ENCODE measurements around the gene BST2.

Gene BST2, protein sequence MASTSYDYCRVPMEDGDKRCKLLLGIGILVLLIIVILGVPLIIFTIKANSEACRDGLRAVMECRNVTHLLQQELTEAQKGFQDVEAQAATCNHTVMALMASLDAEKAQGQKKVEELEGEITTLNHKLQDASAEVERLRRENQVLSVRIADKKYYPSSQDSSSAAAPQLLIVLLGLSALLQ

DNA sequence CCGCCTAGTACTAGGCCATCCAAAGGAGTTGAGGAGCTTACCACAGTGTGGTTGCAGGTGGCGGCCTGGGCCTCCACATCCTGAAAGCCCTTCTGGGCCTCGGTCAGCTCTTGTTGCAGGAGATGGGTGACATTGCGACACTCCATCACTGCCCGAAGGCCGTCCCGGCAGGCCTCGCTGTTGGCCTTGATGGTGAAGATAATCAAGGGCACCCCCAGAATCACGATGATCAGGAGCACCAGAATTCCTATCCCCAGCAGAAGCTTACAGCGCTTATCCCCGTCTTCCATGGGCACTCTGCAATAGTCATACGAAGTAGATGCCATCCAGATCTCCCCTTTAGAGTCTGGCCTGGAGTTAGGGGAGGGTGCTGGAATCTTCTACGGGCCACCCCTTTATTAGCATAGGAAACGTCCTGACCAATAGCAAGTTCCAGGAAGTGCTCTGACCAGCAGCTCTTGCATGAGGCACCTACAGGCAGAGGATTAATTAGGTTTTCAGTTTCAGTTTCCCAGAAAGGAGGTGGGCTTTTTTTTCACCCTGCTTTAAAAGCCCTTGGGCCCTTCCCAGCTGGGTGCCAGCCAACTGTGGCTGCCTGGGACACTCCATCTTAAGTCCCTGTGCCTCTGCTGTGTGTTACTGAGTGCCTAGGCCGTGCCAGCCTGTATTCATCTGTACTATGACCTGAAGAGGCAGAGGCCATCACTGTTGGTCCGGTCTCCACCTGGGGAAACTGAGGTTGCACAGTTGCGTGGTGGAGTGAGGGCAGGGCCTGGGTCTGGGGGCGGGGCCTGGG, at the start of gene BST2:
Gene BST2 (minus strand): TSS at position 381 of the 796 bp plus-strand sequence. CDS start 55 bp downstream, at position 326.
- DNase-seq (ENCODE audit: low read depth in 2 of 2), result no peak

DNA sequence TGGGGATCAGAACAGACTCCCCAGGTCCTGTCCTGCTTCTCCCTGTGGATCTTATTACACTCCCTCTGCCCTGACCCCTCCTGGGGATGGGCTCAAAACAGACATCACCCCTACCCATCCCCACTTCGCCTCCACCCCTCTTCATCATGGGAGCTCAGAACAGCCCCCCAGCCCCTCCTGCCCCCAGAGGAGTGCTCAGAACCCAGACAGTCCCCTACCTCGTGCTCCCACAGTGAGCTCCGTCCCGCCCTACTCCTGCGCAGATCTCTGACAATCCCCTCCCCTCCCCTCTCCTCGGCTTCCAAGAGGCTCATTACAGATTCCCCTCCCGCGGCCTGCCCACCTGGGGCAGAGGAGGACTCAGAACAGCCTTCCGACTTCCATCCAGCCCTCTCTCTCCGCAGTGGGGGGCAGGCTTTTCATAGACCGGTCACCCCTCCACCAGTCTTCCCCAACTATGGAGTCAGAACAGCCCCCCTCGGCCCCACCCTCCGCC, 49.2 kb upstream of the BST2 start:
- no peak for DNase-seq (ENCODE audit: low read depth in 2 of 2)

DNA sequence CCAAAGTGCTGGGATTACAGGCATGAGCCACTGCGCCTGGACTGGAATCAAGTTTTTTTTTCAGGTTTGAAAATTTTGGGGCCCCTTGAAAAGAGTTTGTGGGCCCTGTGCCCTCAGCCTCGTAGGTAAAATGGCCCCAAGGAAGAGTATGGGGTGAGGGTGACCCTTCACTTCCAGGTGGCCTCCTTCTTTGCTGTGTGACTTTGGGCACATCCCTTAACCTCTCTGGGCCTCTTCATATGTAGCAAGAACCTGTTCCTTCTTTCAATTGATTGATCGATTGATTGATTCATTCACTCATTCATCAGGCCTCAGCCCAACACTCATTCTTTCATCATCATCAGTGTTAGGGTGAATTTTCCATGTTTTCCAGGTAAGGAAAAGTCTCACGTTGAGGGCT, 46.4 kb upstream of the BST2 start:
- DNase-seq (ENCODE audit: low read depth in 2 of 2), result no peak

DNA sequence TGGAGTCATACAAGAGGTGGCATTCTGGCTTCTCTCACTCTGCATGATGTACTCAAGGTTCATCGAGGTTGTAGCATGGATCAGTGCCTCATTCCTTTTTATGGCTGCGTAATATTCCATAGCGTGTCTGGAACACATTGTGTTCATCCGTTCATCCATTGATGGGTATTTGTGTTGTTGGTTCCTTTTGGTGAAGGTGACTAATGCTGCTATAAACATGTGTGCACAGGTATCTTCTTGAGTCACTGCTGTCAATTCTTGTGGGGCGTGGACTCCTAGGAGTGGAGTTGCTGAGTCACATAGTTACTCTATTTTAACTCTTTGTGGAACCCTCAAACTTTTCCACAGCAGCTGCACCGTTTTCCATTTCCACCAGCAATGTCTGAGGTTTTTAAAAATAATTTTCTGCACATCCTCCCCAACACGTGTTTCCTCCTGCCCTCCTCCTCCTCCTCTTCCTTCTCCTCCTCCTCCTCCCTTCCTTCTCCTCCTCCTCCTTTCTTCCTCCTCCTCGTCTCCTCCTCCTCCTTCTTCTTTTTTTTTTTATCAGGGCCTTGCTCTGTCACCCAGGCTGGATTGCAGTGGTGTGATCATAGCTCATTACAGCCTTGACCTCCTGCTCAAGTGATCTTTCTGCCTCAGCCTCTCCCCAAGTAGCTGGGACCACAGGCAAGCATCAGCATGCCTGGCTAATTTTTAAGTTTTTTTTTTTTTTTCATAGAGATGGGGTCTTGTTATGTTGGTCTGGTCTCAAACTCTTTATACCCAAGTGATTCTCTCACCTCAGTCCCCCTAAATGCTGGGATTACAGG, 45.0 kb upstream of the BST2 start:
- DNase-seq (ENCODE audit: low read depth in 2 of 2), result no peak

DNA sequence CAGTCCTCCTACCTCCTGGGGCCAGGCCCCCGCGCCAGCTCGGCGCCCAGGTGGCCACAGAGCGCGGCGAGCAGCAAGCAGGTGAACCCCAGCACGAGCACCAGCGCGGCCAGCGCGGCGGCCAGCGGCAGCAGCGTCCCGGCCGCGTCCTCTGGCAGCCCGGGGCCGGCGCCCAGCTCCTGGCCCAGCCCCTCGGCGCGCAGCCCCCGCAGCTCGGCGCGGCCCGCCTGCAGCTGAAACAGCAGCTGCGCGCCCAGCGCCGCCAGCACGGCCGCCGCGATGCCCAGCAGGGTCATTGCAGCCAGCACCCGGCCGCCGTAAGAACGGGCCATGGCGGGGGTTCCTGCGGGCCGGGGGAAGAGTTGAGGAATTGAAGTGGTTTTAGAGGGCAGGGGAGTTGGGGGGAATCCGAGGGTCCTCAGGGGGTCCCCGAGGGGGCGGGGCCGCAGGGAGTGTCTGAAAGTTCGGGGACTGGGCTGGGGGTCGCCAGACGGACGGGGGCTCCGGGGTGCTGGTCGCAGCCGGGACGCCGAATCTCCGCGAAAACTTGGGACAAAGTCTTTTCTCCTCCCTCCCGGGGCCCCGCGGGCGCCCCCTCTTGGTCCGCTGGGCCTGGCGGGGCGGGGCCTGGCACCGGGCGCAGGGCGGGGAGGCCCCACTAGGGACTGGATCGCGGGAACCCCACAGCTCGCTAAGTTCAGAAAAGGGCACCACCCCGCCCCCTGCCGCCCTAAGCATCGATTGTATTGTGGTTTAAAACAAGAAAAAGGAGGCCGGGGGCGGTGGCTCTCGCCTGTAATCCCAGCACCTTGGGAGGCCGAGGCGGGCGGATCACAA, 42.9 kb upstream of the BST2 start, which contains the start of gene TMEM221:
Gene TMEM221 (minus strand): TSS at position 538 of the 837 bp plus-strand sequence. CDS start 206 bp downstream, at position 332.
- DNase-seq (ENCODE audit: low read depth in 2 of 2), result peak in 1 of 2 donors; percentile 35

DNA sequence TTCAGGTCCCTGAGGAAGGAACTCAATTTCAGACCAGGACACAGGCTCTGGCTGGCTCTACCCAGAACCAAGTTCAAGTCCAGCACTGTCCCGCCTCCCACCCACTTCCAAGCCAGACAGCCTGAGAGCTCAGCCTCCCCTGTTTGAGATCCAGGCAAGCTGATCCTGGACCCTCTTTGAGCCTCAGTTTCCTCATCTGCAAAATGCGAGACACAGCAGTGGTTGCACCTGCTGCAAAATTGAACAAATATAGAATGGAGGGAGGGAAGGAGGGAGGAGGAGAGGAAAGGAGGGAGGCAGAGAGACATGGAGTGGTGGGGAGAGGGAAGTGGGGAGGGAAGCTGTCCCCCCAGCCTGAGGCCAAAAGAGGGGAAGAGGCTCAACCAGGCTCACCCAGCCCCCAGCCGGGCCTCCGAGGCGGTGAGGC, 42.3 kb upstream of the BST2 start:
- DNase-seq (ENCODE audit: low read depth in 2 of 2), result no peak

DNA sequence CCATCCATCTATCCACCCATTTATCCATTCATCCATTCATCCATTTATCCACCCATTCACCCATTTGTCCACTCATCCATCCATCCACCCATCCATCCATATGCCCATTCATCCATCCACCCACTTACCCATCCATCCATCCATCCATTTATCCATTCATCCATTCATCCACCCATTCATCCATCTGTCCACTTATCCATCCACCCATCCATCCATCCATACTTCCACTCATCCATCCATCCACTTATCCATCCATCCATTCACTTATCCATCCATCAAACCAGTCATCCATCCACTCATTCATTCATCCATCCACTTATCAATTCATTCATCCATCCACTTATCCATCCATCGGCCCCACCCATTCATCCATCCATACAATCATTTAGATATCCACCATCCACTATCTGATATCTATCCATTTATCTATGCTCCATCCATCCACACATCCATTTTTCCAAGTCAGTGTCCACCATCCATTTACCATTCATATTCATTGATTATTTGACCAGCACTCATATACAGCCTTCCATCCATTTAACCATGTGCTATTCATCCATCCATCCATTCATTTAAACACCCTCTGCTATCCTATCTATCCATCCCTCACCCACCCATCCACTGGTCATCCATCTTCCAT, 40.2 kb upstream of the BST2 start:
- DNase-seq (ENCODE audit: low read depth in 2 of 2), result no peak

DNA sequence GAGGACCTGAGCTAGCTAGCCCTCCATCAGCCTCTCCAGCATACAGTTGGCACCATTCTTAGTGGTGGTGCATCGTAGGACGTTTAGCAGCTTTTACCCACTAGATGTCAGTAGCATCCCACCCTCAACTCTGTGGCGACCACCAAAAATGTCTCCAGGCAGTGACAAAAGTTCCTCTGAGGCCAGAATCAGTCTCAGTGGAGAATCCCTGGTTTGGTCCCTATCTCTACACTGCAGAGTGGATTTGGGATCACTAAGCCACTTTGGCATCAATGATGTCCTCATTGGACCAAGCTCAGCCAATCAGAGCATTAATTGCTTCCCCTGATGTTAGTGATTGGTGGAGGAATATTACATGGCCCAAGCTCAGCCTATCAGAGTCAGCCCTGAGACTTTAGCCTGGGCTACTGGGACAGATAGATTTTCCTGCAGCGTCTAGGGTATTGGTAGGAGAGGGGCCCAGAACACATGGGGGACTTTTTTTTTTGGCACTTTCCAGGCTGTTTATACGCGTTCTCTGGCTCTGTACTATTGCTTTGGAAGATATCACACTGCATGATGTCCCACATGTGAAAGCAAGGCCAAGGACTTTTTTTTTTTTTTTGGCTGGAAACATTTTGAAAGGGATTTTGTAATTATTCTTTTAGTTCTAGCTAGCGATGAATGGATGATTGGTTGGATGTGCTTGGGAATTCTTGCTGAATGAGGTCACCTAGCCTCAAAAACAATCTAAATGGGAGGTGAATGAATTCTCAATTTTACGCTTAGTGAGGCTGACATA, 36.0 kb upstream of the BST2 start:
- DNase-seq (ENCODE audit: low read depth in 2 of 2), result no peak

DNA sequence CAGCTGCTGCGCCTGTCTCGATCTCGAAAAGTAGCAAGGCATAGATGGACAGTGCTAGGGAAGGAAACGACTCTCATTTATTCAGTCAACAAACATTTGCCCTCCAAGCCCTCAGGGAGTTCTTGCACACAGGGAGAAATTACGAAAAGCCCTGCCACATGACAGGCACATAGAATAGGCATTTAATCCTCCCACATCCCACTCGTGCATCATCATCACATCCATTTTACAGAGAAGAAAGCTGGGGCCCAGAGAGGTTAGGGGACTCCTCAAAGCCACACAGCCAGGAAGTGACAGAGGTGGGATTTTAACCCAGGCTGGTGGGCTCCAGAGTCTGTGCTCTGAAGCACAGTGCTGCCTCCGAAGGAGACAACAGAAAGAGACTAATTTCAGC, 31.4 kb upstream of the BST2 start:
- DNase-seq (ENCODE audit: low read depth in 2 of 2), result no peak

DNA sequence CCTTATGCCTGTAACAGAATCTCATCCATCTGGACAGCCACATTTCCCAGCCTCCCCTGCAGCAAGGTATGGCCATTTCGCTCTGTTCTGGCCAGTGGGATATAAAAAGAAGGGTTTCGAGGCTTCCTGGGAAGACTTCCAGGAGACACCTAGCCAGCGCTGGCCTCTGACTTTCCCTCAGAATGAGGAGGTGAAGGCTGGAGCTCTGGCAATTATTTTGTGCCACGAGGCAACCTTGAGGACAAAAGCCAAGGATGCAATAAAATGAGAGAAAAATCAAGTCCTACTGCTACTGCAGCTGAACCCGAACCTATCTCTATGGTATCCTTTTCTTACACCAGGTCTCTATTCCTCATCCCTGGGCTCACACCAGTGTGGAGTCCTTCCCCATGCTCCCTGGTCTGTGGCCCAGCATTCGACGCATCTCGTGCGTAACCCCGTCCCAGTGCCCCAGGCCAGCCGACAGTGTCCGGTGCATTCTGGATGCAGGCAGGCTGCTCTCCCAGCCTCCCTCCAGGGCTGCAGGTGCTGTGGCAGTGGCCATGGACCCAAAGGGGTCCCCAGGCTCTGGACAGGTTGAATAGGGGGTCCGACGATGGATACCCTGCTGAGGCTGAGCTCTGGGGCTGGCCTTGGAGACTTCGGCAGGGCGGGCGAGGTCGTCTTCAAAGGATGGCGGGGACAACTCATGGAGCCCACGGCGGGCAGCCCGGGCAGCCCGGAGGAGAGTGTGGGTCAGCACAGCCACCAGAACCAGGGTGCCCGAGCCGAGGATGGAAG, 30.9 kb upstream of the BST2 start:
- no peak for DNase-seq (ENCODE audit: low read depth in 2 of 2)

DNA sequence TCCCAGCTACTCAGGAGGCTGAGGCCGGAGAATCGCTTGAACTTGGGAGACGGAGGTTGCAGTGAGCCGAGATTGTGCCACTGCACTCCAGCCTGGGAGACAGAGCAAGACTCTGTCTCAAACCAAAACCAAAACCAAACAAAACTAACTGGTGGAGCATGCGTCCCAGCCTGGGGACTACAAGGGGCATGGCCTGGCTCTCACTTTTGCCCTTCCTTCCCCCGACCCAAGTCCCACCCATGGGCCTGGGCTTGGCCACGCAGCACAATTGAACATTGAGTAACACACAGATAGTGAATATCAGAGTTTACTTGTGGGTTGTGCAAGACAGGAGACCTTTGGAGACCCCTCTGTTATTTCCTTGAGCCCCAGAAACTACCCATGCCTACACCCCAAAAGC, 29.8 kb upstream of the BST2 start:
- no peak for DNase-seq (ENCODE audit: low read depth in 2 of 2)

DNA sequence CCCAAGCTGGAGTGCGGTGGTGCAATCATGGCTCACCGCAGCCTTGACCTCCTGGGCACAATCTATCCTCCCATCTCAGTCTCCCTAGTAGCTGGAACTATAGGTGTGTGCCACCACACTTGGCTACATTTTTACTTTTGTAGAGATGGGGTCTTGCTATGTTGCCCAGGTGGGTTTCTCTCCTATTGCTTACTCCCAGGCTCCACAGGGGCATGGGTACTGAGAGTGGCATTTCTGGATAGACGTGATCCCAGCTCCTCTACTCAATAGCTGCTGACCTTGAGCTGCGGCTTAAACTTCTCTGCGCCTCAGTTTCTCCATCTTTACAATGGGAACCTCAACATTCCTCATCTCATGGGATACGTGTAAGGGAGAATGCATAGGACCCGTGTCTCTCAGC, 26.0 kb upstream of the BST2 start:
- no peak for DNase-seq (ENCODE audit: low read depth in 2 of 2)

DNA sequence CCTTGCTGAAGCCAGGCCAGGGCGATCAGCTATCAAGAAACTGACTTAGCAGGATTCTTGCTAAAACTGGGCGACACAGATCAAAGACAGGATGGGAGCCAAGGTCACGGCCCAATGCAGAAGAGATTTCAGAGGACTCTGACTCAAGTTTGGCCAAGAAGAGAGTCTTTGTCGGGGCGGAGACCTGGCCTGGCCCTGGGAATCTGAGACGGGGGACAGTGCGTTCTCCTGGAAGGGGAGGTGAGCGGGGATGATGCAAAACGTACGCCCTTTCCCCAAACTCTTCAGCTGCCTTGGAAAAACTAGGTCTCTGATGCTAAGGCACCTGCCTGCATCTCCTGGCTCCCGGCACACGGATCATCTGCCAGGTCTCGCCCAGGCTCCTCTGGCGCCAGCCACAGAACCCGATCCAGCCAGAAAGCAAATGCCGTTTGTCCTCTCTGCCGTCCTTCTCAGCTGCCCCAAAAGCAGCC, 24.2 kb upstream of the BST2 start:
- DNase-seq (ENCODE audit: low read depth in 2 of 2), result no peak

DNA sequence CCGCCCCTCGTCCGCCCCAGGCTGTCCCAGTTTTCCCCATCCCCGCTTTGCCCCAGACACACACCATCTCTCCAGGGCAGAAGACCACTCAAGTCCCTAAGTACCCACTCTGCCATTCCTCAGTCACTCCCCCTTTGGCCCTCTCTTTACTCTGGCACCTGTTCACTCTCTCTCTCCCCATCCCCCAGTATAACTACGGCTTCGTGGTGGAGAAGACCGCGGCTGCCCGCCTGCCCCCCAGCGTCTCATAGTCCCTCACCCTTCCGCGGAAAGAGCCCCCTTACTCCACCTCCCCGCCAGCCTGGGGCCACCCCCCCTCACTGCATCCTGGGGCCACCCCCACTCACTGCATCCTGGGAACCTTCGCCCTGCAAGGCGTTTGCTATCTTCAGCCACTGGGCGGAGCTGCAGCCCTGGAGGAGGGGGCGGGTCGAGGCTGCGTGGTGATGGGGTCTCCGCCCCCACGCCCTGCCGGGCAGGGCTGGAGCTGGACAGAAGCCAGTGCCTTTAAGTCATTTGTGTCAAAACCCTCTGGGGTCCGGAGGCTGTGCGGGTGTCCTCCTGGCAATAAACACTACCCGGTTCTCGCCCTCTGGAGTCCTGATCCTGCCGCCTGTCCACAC, 19.4 kb upstream of the BST2 start:
- DNase-seq (ENCODE audit: low read depth in 2 of 2), result no peak

DNA sequence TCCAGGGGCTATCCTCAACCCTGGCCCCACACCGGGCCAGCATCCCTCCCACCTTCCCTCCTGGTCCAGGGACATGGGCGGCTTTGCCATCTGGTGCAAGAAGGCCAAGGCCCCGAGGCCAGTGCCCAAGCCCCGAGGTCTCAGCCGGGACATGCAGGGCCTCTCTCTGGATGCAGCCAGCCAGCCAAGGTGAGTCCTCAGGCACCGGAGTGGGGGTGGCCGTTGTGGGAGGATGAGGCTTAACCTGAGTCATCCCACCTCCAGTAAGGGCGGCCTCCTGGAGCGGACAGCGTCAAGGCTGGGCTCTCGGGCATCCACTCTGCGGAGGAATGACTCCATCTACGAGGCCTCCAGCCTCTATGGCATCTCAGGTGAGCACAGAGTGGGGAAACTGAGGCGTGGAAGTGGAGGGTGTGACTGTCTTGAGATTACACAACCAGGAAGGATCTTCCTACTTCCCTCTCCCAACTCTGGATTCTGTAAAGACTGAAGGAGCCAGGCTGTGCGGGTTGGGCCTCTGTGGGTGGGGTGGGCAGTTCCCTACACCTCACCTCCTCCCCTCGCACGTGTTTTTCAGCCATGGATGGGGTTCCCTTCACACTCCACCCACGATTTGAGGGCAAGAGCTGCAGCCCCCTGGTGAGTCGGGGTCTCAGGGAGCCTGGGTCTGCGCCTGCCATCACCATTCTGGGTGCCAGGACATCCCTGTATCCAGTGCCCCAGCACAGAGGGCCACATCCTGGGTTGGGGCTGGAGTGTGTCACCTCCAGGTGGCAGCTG, 18.2 kb upstream of the BST2 start:
- DNase-seq (ENCODE audit: low read depth in 2 of 2), result no peak

DNA sequence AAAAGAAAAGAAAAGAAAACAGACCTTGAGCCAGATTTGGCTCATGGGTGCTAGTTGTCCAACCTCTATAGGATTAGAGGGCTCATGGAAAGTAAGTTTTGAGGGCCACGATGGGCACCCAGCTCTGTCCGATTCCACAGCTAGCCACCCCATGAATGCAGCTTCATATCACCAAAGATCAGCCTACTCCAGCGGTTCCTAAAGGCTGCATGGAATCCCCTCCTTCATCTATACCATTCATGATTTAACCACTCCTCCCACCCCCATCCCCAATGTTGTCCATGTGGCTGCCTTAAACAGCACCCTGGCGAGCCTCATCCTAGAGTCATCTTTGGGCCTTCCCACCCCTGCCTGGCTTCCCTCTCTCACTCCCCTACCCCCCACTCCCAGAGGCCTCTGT, 16.5 kb upstream of the BST2 start:
- DNase-seq (ENCODE audit: low read depth in 2 of 2), result no peak

DNA sequence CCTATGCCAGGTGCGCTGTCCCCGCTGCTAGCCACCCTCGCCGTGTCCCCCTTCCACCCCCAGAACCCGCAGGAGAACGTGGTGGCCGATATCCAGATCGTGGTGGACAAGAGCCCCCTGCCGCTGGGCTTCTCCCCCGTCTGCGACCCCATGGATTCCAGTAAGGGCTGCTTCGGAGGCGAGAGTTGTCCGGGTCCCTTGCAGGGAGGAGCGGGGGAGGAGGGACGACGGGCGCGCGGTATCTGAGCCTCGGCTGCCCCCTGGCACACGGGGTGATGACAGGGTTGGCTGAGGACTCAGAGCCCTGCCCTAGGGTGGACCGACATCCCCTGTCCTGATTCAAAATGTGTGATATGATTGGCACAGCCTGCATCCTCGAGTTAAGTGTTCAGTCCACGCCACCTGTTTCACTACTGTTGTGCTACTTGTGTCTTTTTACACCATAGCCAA, 15.1 kb upstream of the BST2 start:
- no peak for DNase-seq (ENCODE audit: low read depth in 2 of 2)
